Duodenal mucosa (tissue), 2 donors: ENCODE results near the gene JAGN1.
"Not testable (repeated sequence)": the region's sequence is repeated elsewhere in the genome, so short reads cannot be mapped to it uniquely, and the experiment has no call there.

Experiments used
- H3K27ac ChIP-seq: one replicate; pipeline ENCODE4 v1.7.0; 2013; ENCODE audit warnings: low read depth, low read length
- H3K27me3 ChIP-seq, 2 donors: one replicate each; pipeline ENCODE4 v1.7.0; 2013; ENCODE audit warnings: low read length in 2 of 2, control low read depth in 1 of 2; ENCODE audit not compliant: insufficient read depth in 2 of 2, control insufficient read depth in 1 of 2
- H3K36me3 ChIP-seq, 2 donors: one replicate each; pipeline ENCODE4 v1.7.0; 2013; ENCODE audit warnings: low read length in 2 of 2, control low read depth in 1 of 2; ENCODE audit not compliant: insufficient read depth in 2 of 2, control insufficient read depth in 1 of 2
- H3K4me1 ChIP-seq, 2 donors: one replicate each; pipeline ENCODE4 v1.7.0; 2013; ENCODE audit warnings: low read length in 2 of 2, control low read depth in 1 of 2; ENCODE audit not compliant: insufficient read depth in 2 of 2, control insufficient read depth in 1 of 2
- H3K4me3 ChIP-seq, 2 donors: one replicate each; pipeline ENCODE4 v1.7.0; 2013; ENCODE audit warnings: low read length in 2 of 2, low read depth in 1 of 2
- H3K9ac ChIP-seq, 2 donors: one replicate each; pipeline ENCODE4 v1.7.0; 2013; ENCODE audit warnings: low read length in 2 of 2, low read depth in 1 of 2
- H3K9me3 ChIP-seq, 2 donors: one replicate each; pipeline ENCODE4 v1.7.0; 2013; ENCODE audit warnings: low read length in 2 of 2, control low read depth in 1 of 2; ENCODE audit not compliant: control insufficient read depth in 1 of 2

Gene JAGN1

GRCh38 chr3:9854291-9854940, 36.0 kb upstream of the JAGN1 start:
- H3K36me3 ChIP-seq, H3K9me3 ChIP-seq, H3K27ac ChIP-seq, H3K9ac ChIP-seq, H3K4me3 ChIP-seq, H3K27me3 ChIP-seq: not testable (repeated sequence)
- peaks cover 0 to 10% of the 10 kb centered on the region in 2 donors for H3K4me1 ChIP-seq

GRCh38 chr3:9855594-9855993, 34.8 kb upstream of the JAGN1 start:
- Histone ChIP-seq H3K27me3 (no peaks in the 10 kb centered on the region), H3K4me3 (no peak overlapping the region), H3K9ac (no peak overlapping the region), H3K9me3 (no peaks in the 10 kb centered on the region), H3K4me1 (peaks cover 0 to 10% of the 10 kb centered on the region in 2 donors), H3K27ac (no peak overlapping the region), H3K36me3 (no peaks in the 10 kb centered on the region)

GRCh38 chr3:9859530-9860025, 30.8 kb upstream of the JAGN1 start:
- H3K27me3 ChIP-seq = no peaks in the 10 kb centered on the region
- no peak overlapping the region for H3K9ac ChIP-seq
- no peaks in the 10 kb centered on the region for H3K9me3 ChIP-seq
- H3K4me1 ChIP-seq = peaks cover 0 to 5% of the 10 kb centered on the region in 2 donors
- no peak overlapping the region for H3K27ac ChIP-seq
- H3K4me3 ChIP-seq = no peak overlapping the region
- no peaks in the 10 kb centered on the region for H3K36me3 ChIP-seq

GRCh38 chr3:9861201-9861600, 29.2 kb upstream of the JAGN1 start:
- H3K27ac ChIP-seq = no peak overlapping the region

GRCh38 chr3:9861626-9862130, 28.7 kb upstream of the JAGN1 start:
- Histone ChIP-seq H3K4me3 (no peak overlapping the region), H3K27ac (no peak overlapping the region), H3K4me1 (peaks cover 0 to 5% of the 10 kb centered on the region in 2 donors), H3K9ac (no peak overlapping the region), H3K9me3 (no peaks in the 10 kb centered on the region), H3K36me3 (no peaks in the 10 kb centered on the region), H3K27me3 (no peaks in the 10 kb centered on the region)

More at GRCh38 chr3:9861201-9861600, 29.2 kb upstream of the JAGN1 start:
- H3K4me1 ChIP-seq = peaks cover 0 to 5% of the 10 kb centered on the region in 2 donors
- H3K36me3 ChIP-seq = no peaks in the 10 kb centered on the region
- H3K9ac ChIP-seq = no peak overlapping the region
- H3K4me3 ChIP-seq = no peak overlapping the region
- H3K27me3 ChIP-seq = no peaks in the 10 kb centered on the region
- no peaks in the 10 kb centered on the region for H3K9me3 ChIP-seq

GRCh38 chr3:9862391-9863057, 27.9 kb upstream of the JAGN1 start:
- Histone ChIP-seq H3K4me1 (peaks cover 0 to 5% of the 10 kb centered on the region in 2 donors), H3K27me3 (no peaks in the 10 kb centered on the region), H3K36me3 (no peaks in the 10 kb centered on the region), H3K9ac (peak overlapping the region in 1 of 2 donors; percentile 25), H3K27ac (no peak overlapping the region), H3K9me3 (no peaks in the 10 kb centered on the region), H3K4me3 (peak overlapping the region; percentile 35 to 60)

- no peaks in the 10 kb centered on the region for H3K27me3 ChIP-seq
- H3K9ac ChIP-seq = peak overlapping the region in 1 of 2 donors; percentile 25
- no peaks in the 10 kb centered on the region for H3K36me3 ChIP-seq
- H3K27ac ChIP-seq = no peak overlapping the region
- H3K4me3 ChIP-seq = peak overlapping the region; percentile 35 to 60
- H3K9me3 ChIP-seq = no peaks in the 10 kb centered on the region
- peaks cover 0 to 5% of the 10 kb centered on the region in 2 donors for H3K4me1 ChIP-seq
Observed at GRCh38 chr3:9863058-9863772, 27.2 kb upstream of the JAGN1 start.

GRCh38 chr3:9864200-9864927, 26.0 kb upstream of the JAGN1 start:
- H3K4me3 ChIP-seq = no peak overlapping the region
- no peaks in the 10 kb centered on the region for H3K36me3 ChIP-seq
- no peaks in the 10 kb centered on the region for H3K9me3 ChIP-seq
- H3K27ac ChIP-seq = peak overlapping the region; percentile 20
- peaks cover 0 to 5% of the 10 kb centered on the region in 2 donors for H3K4me1 ChIP-seq
- no peaks in the 10 kb centered on the region for H3K27me3 ChIP-seq
- no peak overlapping the region for H3K9ac ChIP-seq

- not testable (repeated sequence) for H3K4me3 ChIP-seq, H3K27me3 ChIP-seq, H3K36me3 ChIP-seq, H3K27ac ChIP-seq, H3K9ac ChIP-seq, H3K9me3 ChIP-seq, H3K4me1 ChIP-seq
Observed at GRCh38 chr3:9865125-9865637, 25.2 kb upstream of the JAGN1 start.
